B cell (primary cell): Measurements from ENCODE around the gene METTL26.

Experiments used
- EZH2 ChIP-seq: IDR thresholded peaks from 2 replicates; pipeline ENCODE4 v1.6.1; 2012; ENCODE audit warnings: borderline replicate concordance, low read depth, mild to moderate bottlenecking, moderate library complexity, low read length; ENCODE audit not compliant: insufficient read depth, poor library complexity, severe bottlenecking
- TF ChIP-seq, protein P1 (sequence below): fragments of 200-600 bp; IDR thresholded peaks from one replicate; pipeline ENCODE4 v1.8.0; 2022; ENCODE audit warnings: antibody characterized with exemption, mild to moderate bottlenecking

GRCh38 chr16:596736-597060 is 39.4 kb downstream of the METTL26 start:
- TF ChIP-seq, protein P1, sequence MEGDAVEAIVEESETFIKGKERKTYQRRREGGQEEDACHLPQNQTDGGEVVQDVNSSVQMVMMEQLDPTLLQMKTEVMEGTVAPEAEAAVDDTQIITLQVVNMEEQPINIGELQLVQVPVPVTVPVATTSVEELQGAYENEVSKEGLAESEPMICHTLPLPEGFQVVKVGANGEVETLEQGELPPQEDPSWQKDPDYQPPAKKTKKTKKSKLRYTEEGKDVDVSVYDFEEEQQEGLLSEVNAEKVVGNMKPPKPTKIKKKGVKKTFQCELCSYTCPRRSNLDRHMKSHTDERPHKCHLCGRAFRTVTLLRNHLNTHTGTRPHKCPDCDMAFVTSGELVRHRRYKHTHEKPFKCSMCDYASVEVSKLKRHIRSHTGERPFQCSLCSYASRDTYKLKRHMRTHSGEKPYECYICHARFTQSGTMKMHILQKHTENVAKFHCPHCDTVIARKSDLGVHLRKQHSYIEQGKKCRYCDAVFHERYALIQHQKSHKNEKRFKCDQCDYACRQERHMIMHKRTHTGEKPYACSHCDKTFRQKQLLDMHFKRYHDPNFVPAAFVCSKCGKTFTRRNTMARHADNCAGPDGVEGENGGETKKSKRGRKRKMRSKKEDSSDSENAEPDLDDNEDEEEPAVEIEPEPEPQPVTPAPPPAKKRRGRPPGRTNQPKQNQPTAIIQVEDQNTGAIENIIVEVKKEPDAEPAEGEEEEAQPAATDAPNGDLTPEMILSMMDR: no peak
- TF ChIP-seq EZH2: no peak
